CD4-positive, alpha-beta T cell treated with Interleukin-4 for 4 hours (primary cell): ENCODE results near the gene CAPG.
A peak's percentile ranks its signal among the peaks of the same experiment; 100 is the strongest.
"Not testable (repeated sequence)": the region's sequence is repeated elsewhere in the genome, so short reads cannot be mapped to it uniquely, and the experiment has no call there.

Experiments used
- DNase-seq: peaks from one replicate; pipeline ENCODE4 v3.0.0-alpha.2; 2020

CAPG gene

DNA sequence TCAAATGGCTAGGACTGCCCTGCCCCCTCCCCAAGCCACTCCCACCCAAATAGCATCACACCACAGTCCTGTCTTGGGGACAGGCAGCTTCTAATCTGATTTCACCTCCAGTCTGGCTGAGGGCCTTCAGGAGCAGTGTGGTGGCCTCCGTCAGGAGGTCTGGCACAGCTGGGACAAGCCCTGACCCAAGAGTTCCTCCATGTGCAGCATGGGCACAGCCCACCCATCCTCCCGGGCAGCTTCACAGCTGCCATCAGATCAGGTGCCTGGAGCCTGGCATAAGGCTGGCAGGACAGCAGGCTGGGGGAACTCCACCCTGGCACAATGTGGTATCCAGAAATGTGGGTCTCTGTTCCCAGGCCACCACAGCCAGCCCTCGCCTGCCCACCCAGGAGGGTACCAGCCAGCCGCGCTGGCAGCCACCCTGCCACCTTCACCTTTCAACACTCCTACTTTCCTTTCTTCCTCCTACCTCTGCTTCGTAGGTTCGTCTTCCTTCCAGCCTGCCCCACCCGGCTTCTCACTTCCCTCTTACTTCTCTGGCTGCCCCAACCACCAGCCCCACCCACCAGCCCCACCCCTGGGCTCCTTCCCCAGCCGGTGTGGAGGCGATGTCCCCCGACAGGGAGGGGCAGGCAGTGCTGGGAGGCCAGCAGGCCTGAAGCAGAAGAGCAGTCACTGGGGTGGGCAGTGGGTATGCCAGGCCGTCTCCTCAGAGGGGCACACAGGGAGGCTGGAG is at the start of gene CAPG:
Gene CAPG, minus strand, starts transcription at position 522 of the 739 bp plus-strand sequence. CDS start 8,221 bp downstream, outside the sequence.
- DNase-seq, result peak; percentile 49

- no peak for DNase-seq
Measured at GRCh38 chr2:85459771-85460170, 49.6 kb upstream of the CAPG start.

DNA sequence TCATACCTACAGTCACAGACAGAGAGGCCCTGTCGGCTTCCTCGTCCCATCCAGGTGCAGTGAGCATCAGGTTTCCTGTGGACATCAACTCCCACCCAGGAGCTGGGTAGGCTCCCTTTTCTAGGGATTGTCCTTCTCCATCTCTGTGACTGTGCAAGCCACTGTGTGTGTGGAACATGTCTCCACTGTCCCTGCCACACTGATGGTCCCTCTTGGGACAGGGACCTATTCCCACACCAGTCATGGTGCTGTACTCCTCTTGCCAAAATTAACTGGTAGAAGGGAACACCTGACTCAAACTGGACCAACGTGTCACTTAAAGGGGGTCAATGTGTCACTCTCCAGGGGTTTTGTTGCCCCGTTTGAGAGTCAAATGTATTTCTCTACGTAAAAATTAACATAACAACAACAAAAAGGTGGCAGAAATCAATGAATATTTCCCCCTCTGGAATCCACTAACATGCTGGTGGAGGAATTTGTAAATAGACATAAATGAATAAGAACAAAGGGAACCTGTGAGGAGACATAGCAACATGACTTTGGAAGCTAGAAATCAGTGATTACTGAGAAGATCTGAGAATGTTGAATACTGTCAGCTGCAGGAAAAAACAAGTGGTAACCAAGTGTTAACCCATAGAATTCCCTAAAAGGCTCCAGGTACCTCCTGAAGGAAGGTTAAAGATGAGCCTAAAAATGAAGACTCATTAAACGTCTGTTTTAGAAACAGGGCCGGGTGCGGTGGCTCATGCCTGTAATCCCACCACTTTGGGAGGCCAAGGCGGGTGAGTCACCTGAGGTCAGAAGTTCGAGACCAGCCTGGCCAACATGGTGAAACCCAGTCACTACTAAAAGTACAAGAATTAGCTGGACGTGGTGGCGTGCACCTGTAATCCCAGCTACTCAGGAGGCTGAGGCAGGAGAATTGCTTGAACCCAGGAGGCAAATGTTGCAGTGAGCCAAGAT is 48.7 kb upstream of the CAPG start:
- no peak for DNase-seq

GRCh38 chr2:85457877-85458316 is 47.7 kb upstream of the CAPG start:
- no peak for DNase-seq

GRCh38 chr2:85457043-85457442 is 46.9 kb upstream of the CAPG start:
- DNase-seq, result no peak

DNA sequence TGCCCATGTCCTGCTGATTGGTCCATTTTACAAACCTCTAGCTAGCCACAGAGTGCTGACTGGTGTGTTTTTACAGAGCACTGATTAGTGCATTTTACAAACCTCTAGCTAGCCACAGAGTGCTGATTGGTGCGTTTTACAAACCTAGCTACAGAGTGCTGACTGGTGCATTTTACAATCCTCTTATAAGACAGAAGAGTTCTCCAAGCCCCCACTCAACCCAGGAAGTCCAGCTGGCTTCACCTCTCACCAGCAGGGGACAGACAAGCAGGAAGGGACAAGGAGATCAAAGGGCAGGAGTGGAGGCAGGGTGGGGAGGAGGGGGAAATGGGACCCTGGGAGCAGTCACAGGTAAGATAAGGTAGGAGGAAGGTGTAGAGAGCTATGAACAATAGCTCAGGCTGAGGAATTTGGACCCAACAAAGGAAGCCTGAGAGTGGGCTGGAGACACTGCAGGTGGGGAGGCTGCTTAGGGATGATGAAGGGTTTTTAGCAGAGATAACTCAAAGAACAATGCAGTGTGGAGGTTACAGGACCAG is 45.5 kb upstream of the CAPG start:
- no peak for DNase-seq

- no peak for DNase-seq
Measured at GRCh38 chr2:85453571-85453970, 43.4 kb upstream of the CAPG start.

GRCh38 chr2:85452237-85452636 is 42.1 kb upstream of the CAPG start:
- DNase-seq, result no peak

- DNase-seq, result no peak
Measured at GRCh38 chr2:85449214-85449588, 39.0 kb upstream of the CAPG start.

DNA sequence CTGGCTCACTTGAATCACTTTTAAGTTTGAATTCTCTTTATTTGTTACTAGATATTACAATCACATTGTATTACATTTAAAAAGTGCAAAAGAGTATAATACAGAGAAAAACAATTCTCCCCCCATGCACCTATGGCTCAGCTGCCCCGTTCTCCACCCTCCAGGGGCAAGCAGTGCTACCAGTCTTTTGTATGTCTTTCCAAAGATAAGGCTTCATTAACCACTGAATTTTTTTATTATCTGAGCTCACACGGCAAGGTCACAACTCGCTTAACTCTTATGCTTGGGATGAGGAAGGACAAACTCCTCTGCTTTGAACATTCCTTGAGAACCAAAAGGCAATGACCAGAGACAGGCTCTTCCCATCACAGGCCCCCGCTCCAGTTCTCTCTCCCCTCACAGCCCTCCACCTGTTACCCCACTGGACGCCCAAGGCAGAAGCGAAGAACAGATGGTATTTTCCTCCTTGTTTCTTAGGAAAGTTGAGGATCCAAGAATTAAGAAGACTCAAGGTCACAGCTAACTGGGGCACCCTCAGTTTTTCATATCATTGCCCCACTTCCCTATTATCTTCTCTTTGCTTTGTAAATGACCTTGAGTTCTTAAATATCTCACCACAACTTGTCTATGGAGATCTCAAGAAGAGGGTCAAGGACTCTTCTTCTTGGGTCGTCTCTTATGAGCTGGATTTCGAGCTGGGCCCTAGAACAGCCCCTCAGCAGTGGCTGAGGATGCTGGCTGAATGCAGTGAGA is 38.5 kb upstream of the CAPG start:
- no peak for DNase-seq

GRCh38 chr2:85447222-85447585 is 37.0 kb upstream of the CAPG start:
- no peak for DNase-seq

- DNase-seq, result no peak
Measured at GRCh38 chr2:85446296-85447221, 36.4 kb upstream of the CAPG start.

- no peak for DNase-seq
Measured at GRCh38 chr2:85445316-85446295, 35.4 kb upstream of the CAPG start.

DNA sequence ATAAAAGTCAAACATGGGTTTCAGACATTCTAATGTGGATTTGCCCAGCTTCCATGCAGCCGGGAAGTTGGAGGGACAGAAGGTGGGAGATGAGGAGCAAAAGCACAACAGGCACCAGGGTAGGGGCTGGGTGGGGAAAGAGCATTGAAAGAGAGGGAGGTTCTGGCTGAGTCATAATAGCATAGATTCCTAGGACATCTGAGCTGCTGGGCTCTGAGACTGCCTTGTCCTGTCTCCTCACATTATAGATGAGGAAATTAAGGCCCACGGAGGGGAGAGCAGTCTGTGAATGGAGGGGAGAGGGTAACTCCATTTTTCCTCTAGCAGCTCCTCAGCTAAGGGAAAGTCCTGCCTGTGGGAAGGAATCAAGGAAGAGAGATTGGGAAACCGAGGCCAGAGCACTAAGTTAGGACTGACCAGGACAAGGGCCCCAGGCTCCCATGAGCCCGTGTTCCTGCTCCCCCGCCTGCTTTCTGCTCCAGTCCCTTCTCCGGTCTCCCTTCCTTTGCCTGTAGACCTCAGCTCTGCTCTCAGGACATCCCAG is 34.5 kb upstream of the CAPG start:
- DNase-seq, result no peak

- DNase-seq, result no peak
Measured at GRCh38 chr2:85441864-85442263, 31.7 kb upstream of the CAPG start.

- no peak for DNase-seq
Measured at GRCh38 chr2:85440729-85441128, 30.6 kb upstream of the CAPG start.

DNA sequence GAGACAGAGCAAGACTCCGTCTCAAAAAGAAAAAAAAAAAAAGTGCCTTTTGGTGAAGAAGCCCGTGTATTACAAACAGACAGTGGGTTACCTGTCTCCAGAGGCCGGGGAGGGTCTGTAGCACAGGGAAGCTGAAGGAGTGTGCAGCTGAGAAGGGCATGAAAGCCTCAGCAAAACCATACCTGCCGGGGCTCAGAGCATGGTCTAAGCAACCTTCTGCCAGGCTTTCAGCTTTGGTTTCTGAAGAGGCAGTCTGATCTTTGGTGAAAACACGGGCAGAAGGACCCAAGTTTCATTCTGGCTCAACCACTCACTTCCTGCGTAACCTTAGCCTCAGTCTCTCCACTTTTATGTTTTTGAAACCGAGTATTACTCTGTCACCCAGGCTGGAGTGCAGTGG is 29.8 kb upstream of the CAPG start:
- no peak for DNase-seq

- not testable (repeated sequence) for DNase-seq
Measured at GRCh38 chr2:85439569-85439968, 29.4 kb upstream of the CAPG start.

DNA sequence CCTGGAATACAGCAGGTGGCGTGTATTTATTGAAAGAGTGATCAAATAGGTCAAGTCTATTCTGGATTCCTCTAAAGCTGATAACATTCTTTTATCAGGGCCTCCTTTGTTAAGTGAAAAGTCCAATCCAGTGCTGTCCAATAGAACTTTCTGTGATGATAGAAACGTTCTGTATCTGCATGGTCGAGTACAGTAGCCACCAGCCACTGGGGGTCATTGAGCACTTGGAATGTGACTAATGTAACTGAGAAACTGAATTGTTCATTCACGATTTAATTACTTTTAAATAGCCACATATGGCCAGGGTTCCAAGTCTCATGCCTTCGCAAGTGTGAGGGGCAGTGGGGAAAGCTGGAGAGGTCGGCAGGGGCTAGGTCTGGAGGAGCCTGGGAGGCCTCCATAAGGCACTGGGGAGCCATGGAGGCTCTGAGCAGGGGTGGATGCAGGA is 28.9 kb upstream of the CAPG start:
- no peak for DNase-seq
